GM19467 (cell line): ENCODE measurements around the gene MYLK2.
"Not testable (repeated sequence)": the region's sequence is repeated elsewhere in the genome, so short reads cannot be mapped to it uniquely, and the experiment has no call there.

Source experiments
- ATAC-seq: cut with Tn5 transposase; IDR thresholded peaks from one replicate; pipeline ENCODE4 v1.9.1; 2021; ENCODE audit warnings: mild to moderate bottlenecking, moderate library complexity; ENCODE audit not compliant: unreplicated experiment

The MYLK2 gene

GRCh38 chr20:31819083-31819784 is at the start of gene MYLK2:
TSS of gene MYLK2 (plus strand) at chr20:31819356. CDS start at chr20:31819581, 225 bp downstream.
- no peak for ATAC-seq

GRCh38 chr20:31769681-31770080 is 49.5 kb upstream of the MYLK2 start:
- no peak for ATAC-seq

- no peak for ATAC-seq
Observed at GRCh38 chr20:31770243-31770642, 48.9 kb upstream of the MYLK2 start.

- no peak for ATAC-seq
Observed at GRCh38 chr20:31774408-31774807, 44.7 kb upstream of the MYLK2 start.

GRCh38 chr20:31780839-31781238 is 38.3 kb upstream of the MYLK2 start:
- ATAC-seq = no peak

- no peak for ATAC-seq
Observed at GRCh38 chr20:31781945-31782344, 37.2 kb upstream of the MYLK2 start.

GRCh38 chr20:31784354-31785044 is 34.7 kb upstream of the MYLK2 start:
- ATAC-seq = no peak

- ATAC-seq = no peak
Observed at GRCh38 chr20:31785089-31785488, 34.1 kb upstream of the MYLK2 start.

GRCh38 chr20:31788578-31788977 is 30.6 kb upstream of the MYLK2 start:
- no peak for ATAC-seq

- ATAC-seq = no peak
Observed at GRCh38 chr20:31790401-31790800, 28.8 kb upstream of the MYLK2 start.

GRCh38 chr20:31797364-31797763 is 21.8 kb upstream of the MYLK2 start:
- no peak for ATAC-seq

- ATAC-seq = no peak
Observed at GRCh38 chr20:31801508-31801907, 17.6 kb upstream of the MYLK2 start.

GRCh38 chr20:31803552-31804291 is 15.4 kb upstream of the MYLK2 start:
- no peak for ATAC-seq

- no peak for ATAC-seq
Observed at GRCh38 chr20:31806564-31807355, 12.4 kb upstream of the MYLK2 start.

GRCh38 chr20:31808481-31808880 is 10.7 kb upstream of the MYLK2 start:
- ATAC-seq = no peak

- no peak for ATAC-seq
Observed at GRCh38 chr20:31809661-31810060, 9.5 kb upstream of the MYLK2 start.

- ATAC-seq = no peak
Observed at GRCh38 chr20:31811198-31811597, 8.0 kb upstream of the MYLK2 start.

- no peak for ATAC-seq
Observed at GRCh38 chr20:31811796-31812728, 7.1 kb upstream of the MYLK2 start.

GRCh38 chr20:31813611-31814010 is 5.5 kb upstream of the MYLK2 start:
- no peak for ATAC-seq

GRCh38 chr20:31814142-31814541 is 5.0 kb upstream of the MYLK2 start:
- ATAC-seq = not testable (repeated sequence)
